AG04450 (cell line): Measurements from ENCODE around the gene OR10P1. TPM values are rescaled to one million over a fixed set of nuclear protein-coding genes. Genes with fewer than 3 reads are reported as not detected.
"Not testable (repeated sequence)": the region's sequence is repeated elsewhere in the genome, so short reads cannot be mapped to it uniquely, and the experiment has no call there.

Experiments used
- CTCF ChIA-PET: fragments of 300-600, 350-600 bp; formaldehyde crosslinking; extraction: SDS; loops from one replicate; lab custom pipeline; 2022; ENCODE audit warnings: antibody characterized with exemption, inconsistent platforms; lab: Charles Lee
- POLR2A ChIA-PET: fragments of 350-600 bp; formaldehyde crosslinking; extraction: SDS; loops from one replicate; lab custom pipeline; 2021; ENCODE audit warnings: antibody characterized with exemption, inconsistent platforms; lab: Yijun Ruan, JAX
- DNase-seq: peaks from one replicate; pipeline ENCODE4 v3.0.0-alpha.2; 2011; ENCODE audit warnings: low read depth, low spot score
- H3K27ac ChIP-seq: one replicate; pipeline ENCODE4 v1.5.1; 2012; ENCODE audit warnings: low read depth, low read length, control low read depth
- H3K27me3 ChIP-seq: one replicate; pipeline ENCODE4 v1.6.0; 2012; ENCODE audit warnings: low read length; ENCODE audit not compliant: control insufficient read depth, insufficient read depth
- H3K4me3 ChIP-seq: 2 replicates; pipeline ENCODE4 v1.5.1; 2011; ENCODE audit warnings: mild to moderate bottlenecking, low read depth, low read length, control low read depth
- H3K9me3 ChIP-seq: 2 replicates; pipeline ENCODE4 v1.5.1; 2012; ENCODE audit warnings: low read length; ENCODE audit not compliant: control insufficient read depth, insufficient read depth
- CTCF ChIP-seq: IDR thresholded peaks from 2 replicates; pipeline ENCODE4 v1.5.1; 2011; ENCODE audit warnings: low read depth, low read length, control low read depth, inconsistent platforms
- polyA plus RNA-seq: library from polyadenylated mRNA; depleted of rRNA; stranded (reverse); fragments of >200 nt; gene quantifications from 2 replicates; pipeline ENCODE4 v1.2.3, GENCODE V29; 2011

Gene OR10P1
- polyA plus RNA-seq, 1 experiment, result not detected

GRCh38 chr12:55647027-55647426 is 10.3 kb downstream of the OR10P1 start:
- Histone ChIP-seq H3K27ac (no peak overlapping the region), H3K9me3 (peaks cover 5% of the 10 kb centered on the region; the same call in 1 of the 2 replicates), H3K27me3 (peaks cover 8% of the 10 kb centered on the region), H3K4me3 (no peak overlapping the region)
- DNase-seq, result no peak
- no peak for TF ChIP-seq CTCF
- POLR2A ChIA-PET, result interaction anchor here (0.6 kb wide), 1 partner anchor 260 kb away, joined by 3 read pairs; no protein-coding TSS in a partner anchor
- CTCF ChIA-PET, result interaction anchor here (0.6 to 4.3 kb wide), 10 partner anchors 10 to 413 kb away, joined by 3 to 44 read pairs (median 4); a partner anchor contains a TSS

- DNase-seq, H3K9me3 ChIP-seq, CTCF ChIA-PET, H3K27me3 ChIP-seq, H3K27ac ChIP-seq, POLR2A ChIA-PET, H3K4me3 ChIP-seq: not testable (repeated sequence)
Measured at GRCh38 chr12:55650620-55651298, 14.1 kb downstream of the OR10P1 start.

GRCh38 chr12:55651299-55651683 is 14.6 kb downstream of the OR10P1 start:
- Histone ChIP-seq H3K27me3 (peaks cover 2% of the 10 kb centered on the region), H3K4me3 (no peak overlapping the region), H3K9me3 (peaks cover under 1% of the 10 kb centered on the region; the same call in 1 of the 2 replicates), H3K27ac (no peak overlapping the region)
- no peak for TF ChIP-seq CTCF
- no peak for DNase-seq
- ChIA-PET POLR2A (no interaction called here), CTCF (no interaction called here)

GRCh38 chr12:55652352-55652751 is 15.7 kb downstream of the OR10P1 start:
- peaks cover 7% of the 10 kb centered on the region for H3K27me3 ChIP-seq
- DNase-seq, result no peak
- no peak overlapping the region for H3K4me3 ChIP-seq
- no peaks in the 10 kb centered on the region; the same call in 1 of the 2 replicates for H3K9me3 ChIP-seq
- CTCF ChIA-PET, result no interaction called here
- TF ChIP-seq CTCF, result no peak
- POLR2A ChIA-PET, result no interaction called here
- no peak overlapping the region for H3K27ac ChIP-seq

- Histone ChIP-seq H3K9me3 (no peaks in the 10 kb centered on the region; the same call in 1 of the 2 replicates), H3K4me3 (no peak overlapping the region), H3K27me3 (peaks cover 8% of the 10 kb centered on the region), H3K27ac (no peak overlapping the region)
- DNase-seq, result no peak
- CTCF ChIA-PET, result no interaction called here
- no peak for TF ChIP-seq CTCF
- POLR2A ChIA-PET, result no interaction called here
Measured at GRCh38 chr12:55653031-55653430, 16.3 kb downstream of the OR10P1 start.
